Measurements from ENCODE around the gene ESPL1.

Gene ESPL1

DNA sequence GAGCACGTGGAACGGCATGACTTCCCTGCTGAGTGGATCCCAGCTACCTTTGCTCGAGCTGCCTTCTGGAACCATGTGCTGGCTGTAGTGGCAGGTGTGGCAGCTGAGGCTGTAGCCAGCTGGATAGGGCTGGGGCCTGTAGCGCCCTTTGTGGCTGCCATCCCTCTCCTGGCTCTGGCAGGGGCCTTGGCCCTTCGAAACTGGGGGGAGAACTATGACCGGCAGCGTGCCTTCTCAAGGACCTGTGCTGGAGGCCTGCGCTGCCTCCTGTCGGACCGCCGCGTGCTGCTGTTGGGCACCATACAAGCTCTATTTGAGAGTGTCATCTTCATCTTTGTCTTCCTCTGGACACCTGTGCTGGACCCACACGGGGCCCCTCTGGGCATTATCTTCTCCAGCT is 14.8 kb upstream of the ESPL1 start:
- DNase-seq, result no peak

DNA sequence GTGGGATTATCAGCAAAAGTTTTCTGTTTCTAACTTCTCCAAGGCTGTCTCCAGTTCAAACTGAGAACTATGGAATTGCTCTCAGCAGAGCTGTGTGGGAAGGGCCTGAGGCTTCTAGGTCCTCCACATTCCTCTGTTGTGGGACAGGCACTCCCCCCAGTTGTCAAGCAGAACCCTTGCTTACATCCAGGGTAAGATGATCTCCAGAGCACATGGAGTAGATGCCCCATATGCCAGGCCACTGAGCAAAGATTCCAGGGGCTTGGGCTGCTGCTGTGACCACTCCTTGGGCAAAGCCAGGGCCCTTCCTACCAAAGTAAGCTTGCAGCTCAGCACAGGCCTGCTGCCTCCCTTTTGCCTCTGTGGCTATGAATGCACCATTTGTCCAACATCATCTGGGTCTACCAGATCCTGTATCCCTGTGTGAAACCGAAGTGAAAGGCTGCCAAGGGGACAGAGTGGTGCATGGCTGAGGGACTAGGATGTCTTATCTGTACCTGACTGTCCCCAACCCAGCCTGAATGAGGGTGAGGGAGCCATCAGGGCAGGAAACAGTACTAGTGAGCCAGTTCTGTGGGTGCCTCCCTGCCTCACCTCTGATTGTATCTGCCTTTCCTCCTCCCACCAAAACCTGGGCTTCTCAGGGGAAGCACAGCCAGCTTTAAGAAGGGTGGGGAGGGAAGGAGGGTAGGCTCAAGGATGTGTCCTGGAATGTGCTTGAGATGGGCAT is 13.1 kb upstream of the ESPL1 start:
- in situ Hi-C loops (cut with HindIII; ENCODE audit: low pct_ligation_motif_present, low pct_unique_long_range_greater_than_20kb, low sequenced_read_pairs), result no loop called here
- DNase-seq, result no peak

More for the DNA sequence above, 14.8 kb upstream of the ESPL1 start:
- in situ Hi-C loops (cut with HindIII; ENCODE audit: low pct_ligation_motif_present, low pct_unique_long_range_greater_than_20kb, low sequenced_read_pairs), result no loop called here

DNA sequence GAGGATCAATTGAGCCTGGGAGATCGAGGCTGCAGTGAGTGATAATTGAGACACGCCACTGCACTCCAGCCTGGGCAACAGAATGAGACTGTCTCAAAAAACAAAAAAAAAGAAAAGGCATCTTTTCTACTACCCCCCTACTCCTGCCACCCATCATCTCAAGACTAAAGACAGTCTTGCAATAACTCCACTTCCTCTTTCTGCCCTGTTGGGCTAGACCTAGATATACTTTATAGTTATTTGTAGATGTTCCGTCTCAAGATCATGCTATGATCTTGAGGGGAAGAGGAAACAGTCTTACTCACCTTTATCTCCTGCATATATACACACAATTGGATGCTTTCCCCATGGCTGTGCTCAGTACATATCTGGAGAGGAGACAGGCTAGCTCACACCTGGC is 12.1 kb upstream of the ESPL1 start:
- in situ Hi-C loops (cut with HindIII; ENCODE audit: low pct_ligation_motif_present, low pct_unique_long_range_greater_than_20kb, low sequenced_read_pairs), result no loop called here
- no peak for DNase-seq

DNA sequence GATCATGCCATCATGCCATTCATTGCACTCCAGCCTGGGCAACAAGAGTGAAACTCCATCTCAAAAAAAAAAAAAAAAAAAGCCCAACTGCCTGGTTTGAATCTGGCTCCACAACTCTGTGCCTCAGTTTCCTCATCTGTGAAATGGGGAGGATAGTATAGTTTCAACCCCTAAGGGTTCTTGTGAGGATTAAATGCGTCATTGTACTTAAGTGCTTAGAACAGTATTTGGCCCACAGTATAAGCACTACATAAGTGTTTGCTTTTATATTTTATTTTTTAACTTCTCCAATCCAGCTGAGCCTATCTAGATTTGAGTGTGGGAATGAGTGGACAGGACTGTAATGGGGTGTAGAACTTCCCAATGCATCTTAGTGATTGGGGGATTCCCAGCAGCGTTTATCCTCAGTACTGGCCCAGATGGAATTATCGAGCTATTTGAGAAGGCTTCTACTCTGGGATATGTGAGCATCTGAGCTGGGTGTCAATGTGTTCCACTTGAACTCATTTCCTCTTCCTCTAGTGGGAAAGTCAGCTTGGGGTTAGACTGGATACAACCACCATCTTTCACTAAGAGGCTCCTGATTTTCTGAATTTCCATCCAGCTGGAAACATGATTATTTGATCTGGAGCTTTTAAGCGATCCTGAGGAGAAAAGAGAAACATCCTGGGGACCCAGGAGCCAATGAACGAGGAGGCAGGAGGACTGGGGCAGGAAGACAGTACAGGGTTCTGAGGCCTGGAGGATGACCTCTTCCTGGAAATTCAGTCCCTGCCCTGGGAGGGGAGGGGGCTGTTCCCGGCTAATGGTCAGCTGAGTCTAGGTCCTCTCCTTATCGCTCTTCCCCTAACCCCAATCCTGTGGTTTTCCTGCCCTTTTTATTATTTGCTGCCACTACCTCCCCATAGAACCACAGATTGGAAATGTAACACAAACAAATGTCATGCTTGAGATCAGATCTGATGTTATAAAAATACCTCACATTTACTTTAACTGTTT is 9.3 kb upstream of the ESPL1 start:
- in situ Hi-C loops (cut with HindIII; ENCODE audit: low pct_ligation_motif_present, low pct_unique_long_range_greater_than_20kb, low sequenced_read_pairs), result no loop called here
- no peak for DNase-seq

DNA sequence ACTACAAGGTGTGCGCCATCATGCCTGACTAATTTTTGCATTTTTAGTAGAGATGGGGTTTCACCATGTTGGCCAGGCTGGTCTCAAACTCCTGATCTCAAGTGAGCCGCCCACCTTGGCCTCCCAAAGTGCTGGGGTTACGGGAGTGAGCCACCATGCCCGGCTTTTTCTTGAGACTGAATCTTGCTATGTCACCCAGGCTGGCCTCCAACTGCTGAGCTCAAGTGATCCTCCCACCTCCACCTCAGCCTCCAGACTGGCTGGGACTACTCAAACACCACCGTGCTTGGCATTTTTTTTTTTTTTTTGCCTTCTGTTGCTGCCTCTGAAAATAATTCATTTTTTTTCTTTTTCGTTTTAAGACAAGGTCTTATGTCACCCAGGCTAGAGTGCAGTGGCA is 8.2 kb upstream of the ESPL1 start:
- in situ Hi-C loops (cut with HindIII; ENCODE audit: low pct_ligation_motif_present, low pct_unique_long_range_greater_than_20kb, low sequenced_read_pairs), result no loop called here
- DNase-seq, result no peak

DNA sequence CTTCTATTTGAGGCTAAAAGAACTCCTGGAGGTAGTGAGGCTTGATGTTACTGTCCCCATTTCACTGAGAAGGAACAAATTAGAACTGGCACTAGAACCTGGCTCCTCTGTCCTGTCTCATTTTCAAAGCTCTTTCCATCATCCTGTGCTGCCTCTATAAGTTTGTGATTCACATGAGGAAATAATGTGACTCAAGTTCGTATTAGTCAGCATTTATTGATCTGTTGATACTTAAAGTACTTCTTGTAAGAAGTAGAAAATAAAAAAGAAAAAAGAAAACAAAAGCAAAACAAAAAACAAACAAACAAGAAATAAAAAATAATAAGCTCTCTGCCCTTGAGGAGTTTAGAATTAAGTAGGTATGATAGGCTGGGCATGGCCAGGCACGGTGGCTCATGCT is 2.3 kb upstream of the ESPL1 start:
- in situ Hi-C loops (cut with HindIII; ENCODE audit: low pct_ligation_motif_present, low pct_unique_long_range_greater_than_20kb, low sequenced_read_pairs), result no loop called here
- DNase-seq, result no peak

DNA sequence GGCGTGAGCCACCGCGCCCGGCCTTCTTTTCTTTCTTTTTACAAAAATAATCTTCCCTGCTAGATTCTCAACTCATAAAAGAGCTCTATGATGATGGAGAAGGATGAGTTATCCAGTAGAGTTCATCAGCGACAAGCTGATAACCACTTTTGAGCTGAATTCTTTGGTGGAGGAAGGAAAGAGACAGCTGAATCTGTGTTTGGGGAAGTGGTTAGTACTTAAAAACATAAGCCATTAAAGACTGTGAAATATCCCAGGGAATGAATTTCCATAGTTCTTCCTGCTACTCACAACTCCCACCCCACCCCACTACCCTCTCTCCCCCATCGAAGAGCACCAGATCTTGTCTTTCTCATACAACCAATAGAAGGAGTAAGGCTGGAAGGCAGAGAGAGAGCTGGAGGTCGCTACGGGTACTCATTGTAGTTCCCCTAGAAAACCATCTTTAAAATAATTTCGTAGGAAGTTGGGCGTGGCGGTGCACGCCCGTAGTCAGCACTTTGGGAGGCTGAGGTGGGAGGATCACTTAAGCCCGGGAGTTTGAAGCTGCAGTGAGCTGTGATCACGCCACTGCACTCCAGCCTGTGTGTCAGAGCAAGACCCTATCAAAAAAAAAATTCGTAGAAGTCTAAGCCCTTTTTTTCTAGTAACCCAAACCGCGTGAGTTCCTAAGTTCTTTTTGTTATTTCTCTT is 647 bp upstream of the ESPL1 start:
- in situ Hi-C loops (cut with HindIII; ENCODE audit: low pct_ligation_motif_present, low pct_unique_long_range_greater_than_20kb, low sequenced_read_pairs), result no loop called here
- no peak for DNase-seq

DNA sequence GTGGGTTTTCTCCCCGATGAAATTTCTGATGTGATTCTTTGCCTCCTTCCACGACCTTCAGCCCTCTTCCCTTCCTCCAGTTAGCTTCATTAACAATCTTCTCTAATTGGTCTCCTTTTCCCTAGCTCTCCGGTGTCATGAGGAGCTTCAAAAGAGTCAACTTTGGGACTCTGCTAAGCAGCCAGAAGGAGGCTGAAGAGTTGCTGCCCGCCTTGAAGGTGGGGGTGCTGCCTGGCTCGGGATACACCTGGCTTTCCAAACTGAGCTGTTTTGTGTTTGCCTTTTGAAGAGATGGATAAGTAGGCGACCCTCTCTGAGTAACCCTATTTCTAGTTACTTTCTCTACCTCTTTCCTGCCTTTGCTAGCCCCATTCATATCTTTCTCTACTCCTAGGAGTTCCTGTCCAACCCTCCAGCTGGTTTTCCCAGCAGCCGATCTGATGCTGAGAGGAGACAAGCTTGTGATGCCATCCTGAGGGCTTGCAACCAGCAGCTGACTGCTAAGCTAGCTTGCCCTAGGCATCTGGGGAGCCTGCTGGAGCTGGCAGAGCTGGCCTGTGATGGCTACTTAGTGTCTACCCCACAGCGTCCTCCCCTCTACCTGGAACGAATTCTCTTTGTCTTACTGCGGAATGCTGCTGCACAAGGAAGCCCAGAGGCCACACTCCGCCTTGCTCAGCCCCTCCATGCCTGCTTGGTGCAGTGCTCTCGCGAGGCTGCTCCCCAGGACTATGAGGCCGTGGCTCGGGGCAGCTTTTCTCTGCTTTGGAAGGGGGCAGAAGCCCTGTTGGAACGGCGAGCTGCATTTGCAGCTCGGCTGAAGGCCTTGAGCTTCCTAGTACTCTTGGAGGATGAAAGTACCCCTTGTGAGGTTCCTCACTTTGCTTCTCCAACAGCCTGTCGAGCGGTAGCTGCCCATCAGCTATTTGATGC is 797 bp downstream of the ESPL1 start:
- in situ Hi-C loops (cut with HindIII; ENCODE audit: low pct_ligation_motif_present, low pct_unique_long_range_greater_than_20kb, low sequenced_read_pairs), result no loop called here
- DNase-seq, result peak; percentile 19

DNA sequence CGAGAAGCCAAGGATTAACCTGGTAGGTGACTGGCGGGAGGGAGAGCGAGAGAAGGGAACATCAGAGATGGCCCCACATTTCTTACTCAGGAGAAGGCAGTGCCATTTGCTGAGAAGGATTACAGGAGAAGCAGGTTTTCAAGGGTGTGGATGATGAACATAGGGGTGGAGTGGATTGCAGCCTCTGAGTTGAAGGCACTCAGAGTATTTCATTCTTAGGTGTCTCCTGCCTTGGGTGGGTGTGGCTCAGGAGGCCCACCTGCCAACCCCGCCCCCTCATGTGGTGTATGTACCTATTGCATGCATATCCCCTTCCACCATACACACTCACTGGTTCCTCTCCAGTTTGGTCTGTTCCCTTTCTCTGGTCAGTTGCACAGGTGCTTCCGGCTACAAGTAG is 6.3 kb downstream of the ESPL1 start:
- in situ Hi-C loops (cut with HindIII; ENCODE audit: low pct_ligation_motif_present, low pct_unique_long_range_greater_than_20kb, low sequenced_read_pairs), result no loop called here
- no peak for DNase-seq

DNA sequence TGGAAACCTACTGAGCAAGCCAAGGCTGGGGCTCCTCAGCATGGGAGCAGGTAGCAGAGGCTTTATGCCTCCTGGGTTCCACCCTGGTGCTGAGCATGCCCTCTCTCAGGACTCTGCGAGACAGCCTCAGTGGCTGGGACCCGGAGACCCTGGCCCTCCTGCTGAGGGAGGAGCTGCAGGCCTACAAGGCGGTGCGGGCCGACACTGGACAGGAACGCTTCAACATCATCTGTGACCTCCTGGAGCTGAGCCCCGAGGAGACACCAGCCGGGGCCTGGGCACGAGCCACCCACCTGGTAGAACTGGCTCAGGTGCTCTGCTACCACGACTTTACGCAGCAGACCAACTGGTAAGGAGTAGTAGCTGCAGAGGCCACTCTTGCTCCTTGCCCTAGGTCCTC is 8.4 kb downstream of the ESPL1 start:
- in situ Hi-C loops (cut with HindIII; ENCODE audit: low pct_ligation_motif_present, low pct_unique_long_range_greater_than_20kb, low sequenced_read_pairs), result no loop called here
- DNase-seq, result no peak

DNA sequence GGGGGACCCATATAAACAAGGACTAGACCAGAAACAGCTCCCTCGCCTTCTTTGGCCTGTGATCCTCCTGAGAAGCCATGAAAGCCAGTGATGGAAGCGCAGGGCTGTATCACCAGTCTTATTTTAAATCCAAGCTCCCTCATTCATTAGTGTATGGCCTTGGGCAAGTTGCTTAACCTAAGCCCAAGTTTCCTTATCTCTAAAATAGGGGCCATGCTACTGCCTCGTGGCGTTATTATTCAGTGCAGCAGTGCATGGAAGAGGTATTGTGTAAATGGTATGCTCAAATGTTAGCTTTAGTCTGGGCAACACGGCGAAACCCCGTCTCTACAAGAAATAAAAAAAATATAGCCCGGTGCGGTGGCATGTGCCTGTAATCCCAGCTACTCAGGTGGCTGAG is 9.9 kb downstream of the ESPL1 start:
- in situ Hi-C loops (cut with HindIII; ENCODE audit: low pct_ligation_motif_present, low pct_unique_long_range_greater_than_20kb, low sequenced_read_pairs), result no loop called here
- no peak for DNase-seq

DNA sequence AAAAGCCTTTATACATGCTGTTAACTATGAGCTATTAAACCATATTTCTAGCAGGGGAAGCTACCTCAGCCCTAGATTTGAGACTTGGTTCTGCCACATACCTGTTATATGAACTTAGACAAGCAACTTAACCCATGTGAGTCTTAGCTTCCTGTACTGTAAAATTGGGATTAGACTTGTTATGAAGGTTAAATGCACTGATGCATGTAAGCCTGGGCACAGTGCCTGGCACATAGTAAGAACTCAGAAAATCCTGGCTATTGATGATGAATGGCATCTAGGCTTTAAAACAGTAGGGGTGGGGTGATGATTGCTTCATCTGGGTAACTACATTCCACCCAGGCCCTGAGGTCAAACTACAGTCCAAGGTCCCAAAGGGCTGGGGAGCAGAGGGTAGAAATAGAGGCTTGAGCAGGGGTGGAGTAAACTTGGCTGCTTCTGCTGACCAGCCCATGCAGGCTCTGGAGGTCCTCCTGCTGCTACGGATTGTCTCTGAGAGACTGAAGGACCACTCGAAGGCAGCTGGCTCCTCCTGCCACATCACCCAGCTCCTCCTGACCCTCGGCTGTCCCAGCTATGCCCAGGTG is 11.3 kb downstream of the ESPL1 start:
- in situ Hi-C loops (cut with HindIII; ENCODE audit: low pct_ligation_motif_present, low pct_unique_long_range_greater_than_20kb, low sequenced_read_pairs), result no loop called here
- DNase-seq, result no peak

DNA sequence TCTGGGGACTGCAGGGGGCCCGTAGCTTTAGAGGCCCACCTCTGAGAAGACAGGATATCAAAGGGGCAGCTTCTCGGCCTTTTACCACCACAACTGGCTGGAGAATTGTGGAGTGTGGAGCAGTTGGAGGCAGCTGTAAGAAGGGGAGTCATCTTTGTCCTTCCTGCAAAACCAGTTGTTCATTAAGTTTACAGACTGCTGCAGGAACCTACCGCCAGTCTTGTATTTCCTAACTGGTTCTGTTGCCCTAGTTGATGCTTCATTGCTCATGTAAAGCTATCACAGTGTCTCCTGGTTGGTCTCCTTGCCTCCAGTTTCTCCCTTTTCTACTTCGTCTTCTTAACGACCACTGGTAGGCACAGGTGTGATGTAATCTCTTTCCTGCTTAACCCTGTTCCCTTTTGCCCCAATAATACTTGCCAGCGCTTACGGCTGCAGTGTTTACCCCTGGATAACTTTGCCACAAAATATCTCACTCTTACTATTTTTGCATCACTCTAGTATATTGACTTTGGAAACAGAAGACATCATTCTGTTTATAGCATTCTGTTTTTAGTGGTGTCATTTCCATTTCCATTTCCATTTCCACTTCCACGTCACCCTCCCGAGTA is 11.9 kb downstream of the ESPL1 start:
- in situ Hi-C loops (cut with HindIII; ENCODE audit: low pct_ligation_motif_present, low pct_unique_long_range_greater_than_20kb, low sequenced_read_pairs), result no loop called here
- DNase-seq, result no peak

DNA sequence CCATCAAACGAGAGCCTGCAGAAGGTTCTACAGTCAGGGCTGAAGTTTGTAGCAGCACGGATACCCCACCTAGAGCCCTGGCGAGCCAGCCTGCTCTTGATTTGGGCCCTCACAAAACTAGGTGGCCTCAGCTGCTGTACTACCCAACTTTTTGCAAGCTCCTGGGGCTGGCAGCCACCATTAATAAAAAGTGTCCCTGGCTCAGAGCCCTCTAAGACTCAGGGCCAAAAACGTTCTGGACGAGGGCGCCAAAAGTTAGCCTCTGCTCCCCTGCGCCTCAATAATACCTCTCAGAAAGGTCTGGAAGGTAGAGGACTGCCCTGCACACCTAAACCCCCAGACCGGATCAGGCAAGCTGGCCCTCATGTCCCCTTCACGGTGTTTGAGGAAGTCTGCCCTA is 18.3 kb downstream of the ESPL1 start:
- DNase-seq, result no peak
- in situ Hi-C loops (cut with HindIII; ENCODE audit: low pct_ligation_motif_present, low pct_unique_long_range_greater_than_20kb, low sequenced_read_pairs), result no loop called here

DNA sequence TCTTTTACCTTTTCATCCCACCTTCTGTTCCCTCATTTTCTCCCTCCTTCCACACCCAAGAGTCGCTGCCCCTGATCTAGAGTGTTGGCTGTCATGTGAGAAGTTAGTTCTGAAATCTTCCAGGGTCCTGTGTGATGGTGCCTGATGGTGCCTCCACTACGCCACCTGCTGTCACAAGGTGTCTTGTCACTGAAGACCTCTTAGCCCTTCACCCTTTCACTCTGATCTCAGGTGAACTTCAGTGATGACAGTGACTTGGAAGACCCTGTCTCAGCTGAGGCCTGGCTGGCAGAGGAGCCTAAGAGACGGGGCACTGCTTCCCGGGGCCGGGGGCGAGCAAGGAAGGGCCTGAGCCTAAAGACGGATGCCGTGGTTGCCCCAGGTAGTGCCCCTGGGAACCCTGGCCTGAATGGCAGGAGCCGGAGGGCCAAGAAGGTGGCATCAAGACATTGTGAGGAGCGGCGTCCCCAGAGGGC is 19.7 kb downstream of the ESPL1 start:
- DNase-seq, result peak; percentile 68
- in situ Hi-C loops (cut with HindIII; ENCODE audit: low pct_ligation_motif_present, low pct_unique_long_range_greater_than_20kb, low sequenced_read_pairs), result no loop called here

DNA sequence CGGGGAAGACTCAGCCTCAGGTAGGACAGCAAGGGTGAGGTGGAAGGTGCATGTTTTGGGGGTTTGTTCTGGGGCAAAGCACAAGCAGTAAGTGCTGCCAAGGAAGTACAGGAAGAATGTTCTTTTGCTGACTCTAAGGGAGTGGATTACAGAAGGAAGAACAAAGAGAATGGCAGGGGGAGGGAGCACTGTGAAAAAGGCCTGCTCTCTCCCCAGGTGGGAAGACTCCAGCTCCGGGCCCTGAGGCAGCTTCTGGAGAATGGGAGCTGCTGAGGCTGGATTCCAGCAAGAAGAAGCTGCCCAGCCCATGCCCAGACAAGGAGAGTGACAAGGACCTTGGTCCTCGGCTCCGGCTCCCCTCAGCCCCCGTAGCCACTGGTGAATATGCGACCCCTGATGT is 20.2 kb downstream of the ESPL1 start:
- in situ Hi-C loops (cut with HindIII; ENCODE audit: low pct_ligation_motif_present, low pct_unique_long_range_greater_than_20kb, low sequenced_read_pairs), result no loop called here
- no peak for DNase-seq

DNA sequence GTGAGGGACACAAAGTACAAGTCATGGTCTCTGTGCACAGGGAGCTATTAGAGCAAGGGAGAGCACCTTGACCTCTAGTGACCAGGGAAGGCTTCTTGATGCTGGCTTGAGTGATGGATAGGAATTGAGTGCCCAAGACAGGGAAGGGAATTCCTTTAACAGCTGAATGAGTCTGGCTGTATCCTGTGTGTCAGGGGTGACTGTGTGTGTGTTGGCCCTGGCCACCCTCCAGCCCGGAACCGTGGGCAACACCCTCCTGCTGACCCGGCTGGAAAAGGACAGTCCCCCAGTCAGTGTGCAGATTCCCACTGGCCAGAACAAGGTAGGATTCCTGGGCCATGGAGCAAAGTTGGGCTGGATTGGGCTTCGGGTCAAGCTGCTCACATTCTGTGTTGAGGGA is 21.8 kb downstream of the ESPL1 start:
- in situ Hi-C loops (cut with HindIII; ENCODE audit: low pct_ligation_motif_present, low pct_unique_long_range_greater_than_20kb, low sequenced_read_pairs), result no loop called here

More for the DNA sequence above, 21.8 kb downstream of the ESPL1 start:
- peak; percentile 68 for DNase-seq
